DMS79 treated with DMSO at 0.1 percent for 48 hours (cell line): ENCODE data around the gene FMO5.
"Not testable (repeated sequence)": the region's sequence is repeated elsewhere in the genome, so short reads cannot be mapped to it uniquely, and the experiment has no call there.

Experiments
- DNase-seq: peaks from one replicate; lab custom pipeline; 2025; lab: John Stamatoyannopoulos, UW

Gene FMO5

DNA sequence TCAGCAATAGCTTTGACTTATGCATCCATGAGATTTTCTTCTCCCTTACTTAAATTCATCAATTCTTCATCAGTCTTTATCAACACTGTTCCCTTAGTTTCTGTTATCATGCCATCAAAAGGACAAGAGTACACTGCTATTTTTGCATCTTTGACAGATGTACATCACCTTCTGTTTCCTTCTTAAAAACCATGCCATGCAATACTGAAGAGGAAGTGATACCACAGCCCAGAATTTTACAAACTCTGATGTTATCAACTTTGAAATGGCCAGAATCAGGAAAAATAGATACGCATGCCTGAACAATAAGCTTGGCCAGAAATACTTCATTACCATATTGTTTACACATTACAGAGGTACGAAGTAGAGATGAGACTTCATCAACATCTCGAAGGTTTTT, 21.1 kb downstream of the FMO5 start:
- no peak for DNase-seq

- DNase-seq: no peak
Measured at GRCh38 chr1:147202576-147202975, 22.6 kb downstream of the FMO5 start.

GRCh38 chr1:147201786-147202185, 23.4 kb downstream of the FMO5 start:
- DNase-seq: no peak

DNA sequence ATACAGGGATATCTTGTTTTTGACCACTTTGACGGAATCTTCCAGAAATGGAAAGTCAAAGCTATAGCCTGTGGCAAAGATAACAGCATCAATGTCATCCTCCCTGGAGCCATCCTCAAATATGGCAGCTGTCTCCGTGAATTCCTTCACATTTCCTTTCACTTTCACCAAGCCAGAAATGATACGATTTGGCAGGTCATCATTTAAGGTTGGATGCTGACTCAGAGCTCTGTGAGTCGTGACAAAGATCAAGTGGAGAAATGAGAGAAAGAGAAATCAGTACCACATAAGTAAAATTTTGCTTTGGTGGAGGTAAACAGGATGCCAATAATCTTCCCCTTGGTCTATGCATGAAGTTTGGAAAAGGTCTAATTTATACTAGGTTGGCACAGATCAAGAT, 23.9 kb downstream of the FMO5 start:
- DNase-seq: no peak

- not testable (repeated sequence) for DNase-seq
Measured at GRCh38 chr1:147197324-147197723, 27.8 kb downstream of the FMO5 start.

GRCh38 chr1:147189514-147189913, 35.6 kb downstream of the FMO5 start:
- DNase-seq: no peak

GRCh38 chr1:147185432-147185831, 39.7 kb downstream of the FMO5 start:
- DNase-seq: no peak

GRCh38 chr1:147177611-147178380, 47.3 kb downstream of the FMO5 start:
- no peak for DNase-seq

DNA sequence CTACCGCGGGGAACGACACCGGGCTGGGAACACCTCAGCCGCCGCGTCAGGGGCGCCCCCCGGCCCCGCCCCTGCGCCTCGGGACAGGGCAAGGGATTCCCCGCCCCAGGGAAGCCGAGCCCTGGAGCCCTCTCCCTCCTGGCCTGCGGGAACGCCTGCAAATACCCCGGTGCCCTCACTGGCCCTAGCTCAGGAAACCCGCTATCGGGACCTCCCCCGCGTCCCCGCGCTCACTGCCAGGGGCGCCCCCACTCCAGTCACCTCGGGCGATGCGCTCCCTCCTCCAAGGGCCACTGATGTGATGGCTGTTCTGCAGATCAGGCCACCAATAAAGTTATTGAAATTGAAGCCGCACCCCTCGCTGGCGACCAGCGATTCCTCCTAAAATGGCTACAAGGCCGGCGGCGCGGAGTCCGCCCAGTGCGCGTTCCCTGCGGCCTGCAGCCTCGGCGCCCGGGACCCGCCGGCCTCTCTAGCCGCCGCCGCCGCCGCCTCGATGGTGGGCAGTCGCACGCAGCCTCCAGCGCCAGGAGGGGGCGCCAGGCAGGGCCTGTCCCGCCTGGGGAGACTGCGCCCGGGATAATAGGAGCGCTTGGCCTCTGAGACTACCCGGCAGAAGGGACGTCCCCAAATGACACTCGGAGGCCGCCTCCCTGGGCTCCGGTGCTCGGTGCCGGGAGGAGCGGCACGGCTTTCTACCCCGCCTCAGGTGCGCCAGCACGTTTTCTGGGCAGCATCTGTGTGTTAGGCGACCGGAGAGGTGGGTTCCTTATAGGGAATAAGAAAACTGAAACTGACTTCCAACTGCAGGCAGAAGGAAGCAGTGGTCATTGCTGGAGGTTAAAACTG, 52.7 kb downstream of the FMO5 start, which contains the start of gene PRKAB2:
PRKAB2 (minus strand) TSS at position 303 of the 849 bp plus-strand sequence. CDS start 326 bp downstream, outside the sequence.
- DNase-seq: peak; percentile 91

DNA sequence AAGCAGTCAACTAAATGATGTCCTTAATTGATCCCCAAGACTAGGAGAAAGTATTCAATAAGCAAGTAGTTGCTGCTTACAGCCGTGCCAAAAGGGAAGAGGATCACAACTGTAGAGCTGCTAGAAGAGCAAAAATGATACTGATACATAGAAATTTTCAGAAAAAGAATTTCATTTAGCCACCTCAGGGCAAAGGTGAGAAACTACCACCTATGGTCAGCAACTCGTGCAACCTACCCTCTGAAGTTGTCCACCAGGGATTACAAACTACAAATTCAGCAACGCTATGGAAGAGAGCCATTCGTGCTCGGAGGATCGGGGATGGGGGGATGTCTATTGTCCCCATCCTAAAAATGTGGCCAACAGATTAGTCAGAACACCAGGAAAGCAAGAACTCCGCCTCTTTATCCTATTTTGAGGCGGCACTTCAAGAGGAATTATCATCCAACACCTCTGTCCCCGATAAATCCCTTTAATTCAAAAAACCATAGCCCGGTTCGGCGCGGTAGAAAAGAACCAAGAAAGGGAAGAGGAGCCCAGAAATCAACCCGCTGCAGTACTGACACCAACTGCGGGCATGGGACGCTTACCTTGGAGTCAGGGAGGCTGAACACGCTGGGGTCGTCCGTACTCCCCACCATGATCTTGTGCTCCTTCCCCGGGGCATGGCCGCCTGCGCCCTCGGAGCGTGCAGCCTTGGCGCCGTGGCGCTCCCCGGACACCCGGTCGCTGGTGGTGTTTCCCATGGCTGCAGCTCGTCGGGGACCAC, 53.6 kb downstream of the FMO5 start:
- DNase-seq: peak; percentile 54

- peak; percentile 6 for DNase-seq
Measured at GRCh38 chr1:147169840-147170674, 55.1 kb downstream of the FMO5 start.

DNA sequence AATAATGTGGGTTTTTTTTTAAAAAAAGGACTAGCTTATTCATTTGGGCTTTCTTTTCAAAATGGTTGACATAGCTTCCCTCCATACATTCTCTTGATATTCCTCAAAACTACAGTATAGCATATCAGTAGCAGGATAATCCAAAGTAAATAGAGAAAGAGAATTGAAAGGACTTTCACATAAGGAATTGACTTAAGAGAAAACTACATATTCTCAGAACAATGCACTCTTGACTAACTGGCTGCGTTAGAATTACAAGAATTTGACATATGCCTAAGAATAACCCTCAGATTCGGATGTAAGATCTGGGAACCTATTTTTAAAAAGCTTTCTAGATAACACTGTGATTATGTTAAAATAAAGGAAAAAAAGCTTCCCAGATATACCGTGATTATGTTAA, 56.0 kb downstream of the FMO5 start:
- no peak for DNase-seq

DNA sequence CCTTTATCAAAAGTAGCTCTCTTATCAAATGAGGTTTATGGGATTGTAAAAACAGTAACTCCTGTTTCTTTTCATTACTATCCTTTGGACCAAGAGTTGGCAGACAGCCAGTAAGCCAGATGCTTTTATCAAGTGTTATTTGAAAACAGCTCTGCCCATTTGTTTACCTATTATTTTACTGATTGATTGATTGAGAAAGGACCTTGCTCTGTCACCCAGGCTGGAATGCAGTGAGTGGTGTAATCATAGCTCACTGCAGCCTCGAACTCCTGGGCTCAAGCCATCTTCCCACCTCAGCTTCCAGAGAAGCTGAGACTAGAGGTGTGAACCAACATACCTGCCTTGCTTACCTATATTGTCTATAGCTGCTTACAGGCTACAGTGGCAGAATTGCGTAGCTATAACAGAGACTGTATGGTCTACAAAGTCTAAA, 56.5 kb downstream of the FMO5 start:
- DNase-seq: peak; percentile 5

DNA sequence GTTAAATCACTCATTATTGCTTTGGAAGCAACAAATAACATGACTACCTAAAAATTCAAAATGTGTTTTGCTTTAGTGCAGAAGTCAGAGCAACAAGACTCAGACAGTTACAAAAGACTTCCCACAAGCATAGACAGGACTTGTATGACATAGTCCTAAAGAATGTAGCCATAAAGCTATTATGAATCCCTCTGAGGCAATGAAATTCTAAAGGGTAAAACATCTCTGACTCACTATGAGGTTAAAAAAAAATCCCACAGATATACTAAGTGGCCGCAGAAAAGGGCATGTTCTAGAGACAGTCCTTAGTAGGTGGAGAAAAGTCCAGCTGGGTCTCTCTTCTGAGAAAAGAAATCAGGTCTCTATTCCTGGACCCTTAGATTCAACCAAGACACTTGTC, 57.8 kb downstream of the FMO5 start:
- DNase-seq: no peak

- DNase-seq: no peak
Measured at GRCh38 chr1:147163019-147163418, 62.1 kb downstream of the FMO5 start.

DNA sequence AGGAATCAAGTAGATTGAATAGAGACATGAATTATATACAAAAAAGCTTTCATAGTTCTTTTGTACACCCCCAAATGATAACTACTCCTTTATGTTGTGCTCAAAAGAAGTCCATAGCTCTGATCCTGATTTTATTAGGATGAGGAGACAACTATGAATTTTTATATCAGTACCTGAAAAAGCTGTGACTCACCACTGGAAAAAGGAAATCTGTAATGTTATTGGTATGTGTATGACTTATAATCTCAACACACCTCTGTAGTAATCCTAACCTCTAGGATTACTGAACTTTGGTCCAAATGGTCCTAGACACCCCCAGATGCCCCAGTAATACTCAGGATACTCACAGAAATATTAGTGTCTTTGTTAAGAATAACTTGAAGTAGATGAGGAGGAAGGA, 63.0 kb downstream of the FMO5 start:
- DNase-seq: no peak

DNA sequence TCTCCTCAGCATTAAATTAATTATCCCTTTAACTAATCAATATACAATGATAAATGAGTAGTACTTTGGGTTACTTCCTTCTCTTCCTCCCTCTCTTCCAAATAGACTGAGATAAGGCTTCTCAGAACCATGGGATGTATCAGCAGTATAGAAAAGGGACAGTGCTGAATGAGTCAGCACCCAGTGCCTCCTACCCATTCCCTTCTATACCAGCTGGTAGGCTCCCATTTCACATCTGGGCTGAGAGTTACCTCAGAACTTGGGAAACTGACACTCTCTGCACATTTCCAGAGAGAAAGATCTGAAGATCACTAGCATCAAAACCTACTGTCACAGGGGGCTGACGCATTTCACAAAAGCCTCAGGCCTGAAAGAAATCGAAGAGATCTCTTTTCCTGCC, 68.0 kb downstream of the FMO5 start:
- DNase-seq: not testable (repeated sequence)

- DNase-seq: no peak
Measured at GRCh38 chr1:147156642-147157041, 68.5 kb downstream of the FMO5 start.

DNA sequence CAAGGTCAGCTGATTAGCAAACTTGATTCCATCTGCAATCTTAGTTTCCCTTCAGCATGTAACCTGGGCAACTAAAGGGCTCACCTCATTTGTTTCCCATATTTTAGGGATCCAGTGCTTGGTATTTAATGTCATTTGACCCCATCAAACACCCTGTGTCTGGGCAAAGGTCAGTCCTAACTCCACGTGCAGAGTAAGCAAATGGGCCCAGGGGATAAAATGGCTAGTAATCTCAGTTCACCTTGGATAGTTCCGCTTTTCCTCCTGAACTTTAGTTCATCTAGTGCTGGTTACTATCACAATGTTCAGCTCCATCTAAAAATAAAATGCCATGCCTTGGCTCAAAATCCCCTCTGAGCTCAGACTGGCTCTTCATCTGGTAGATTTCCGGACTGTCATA, 72.4 kb downstream of the FMO5 start:
- DNase-seq: no peak

GRCh38 chr1:147151244-147151643, 73.9 kb downstream of the FMO5 start:
- no peak for DNase-seq

- DNase-seq: no peak
Measured at GRCh38 chr1:147142886-147143285, 82.3 kb downstream of the FMO5 start.
